K562 (cell line): ENCODE data around the gene B2M. TPM values are rescaled to one million over a fixed set of nuclear protein-coding genes. Genes with fewer than 3 reads are reported as not detected.
A peak's percentile ranks its signal among the peaks of the same experiment; 100 is the strongest.

ENCODE experiments used
- FUS ChIP-seq: fragments of 200-400 bp; formaldehyde crosslinking; optimal IDR thresholded peaks from 2 replicates; pipeline ENCODE3; 2017; ENCODE audit warnings: low read depth, low read length
- KAT7 ChIP-seq: sonication (generic); formaldehyde crosslinking; IDR thresholded peaks from 2 replicates; pipeline ENCODE4 v1.8.0; 2022; ENCODE audit warnings: missing genetic modification reagents, mild to moderate bottlenecking, borderline replicate concordance
- MXD1 ChIP-seq: fragments of 250-450 bp; sonication (Bioruptor Pico); IDR thresholded peaks from 2 replicates; pipeline ENCODE4 v1.8.0; 2021; ENCODE audit warnings: borderline replicate concordance, mild to moderate bottlenecking, moderate library complexity; ENCODE audit not compliant: poor library complexity, severe bottlenecking
- POLR2A ChIP-seq: fragments of 450-650 bp; conservative IDR thresholded peaks from 2 replicates; pipeline ENCODE4 v1.6.1; 2016
- PTBP1 ChIP-seq: fragments of 200-400 bp; formaldehyde crosslinking; IDR thresholded peaks from 2 replicates; pipeline ENCODE4 v1.6.1; 2017; ENCODE audit warnings: low read depth, low read length
- PTRF ChIP-seq: fragments of 450-650 bp; IDR thresholded peaks from 2 replicates; pipeline ENCODE4 v1.6.1; 2016; ENCODE audit warnings: mild to moderate bottlenecking, missing genetic modification characterization, missing compliant biosample characterization
- ZNF407 ChIP-seq: fragments of 450-650 bp; IDR thresholded peaks from 2 replicates; pipeline ENCODE4 v1.6.1; 2016; ENCODE audit warnings: low read depth
- polyA plus RNA-seq, 8 experiments: library from polyadenylated mRNA; depleted of rRNA in 4 of 8; stranded (reverse) in 5 of 8; unstranded in 3 of 8; fragments of >200 nt; fragmentation: Nextera tagmentation in 2 of 8; fragmentation: Illumina TruSeq in 1 of 8; extraction: Ambion mirVana in 2 of 8; extraction: Trizol in 1 of 8; gene quantifications; 2 replicates each; pipeline versions ENCODE4 v1.2.1 to v1.2.3, GENCODE V29; 2011 to 2014; ENCODE audit warnings: inconsistent platforms in 1 of 8, missing spikeins in 1 of 8
- total RNA-seq, 7 experiments: library from RNA; depleted of rRNA in 6 of 7; stranded (reverse); fragments of >200 nt in 6 of 7; fragmentation: Illumina TruSeq in 2 of 7; extraction: Trizol in 2 of 7; gene quantifications; 2 replicates each; pipeline versions ENCODE4 v1.2.1 to v1.2.3, GENCODE V29; 2011 to 2021; ENCODE audit warnings: low replicate concordance in 1 of 7

B2M gene
- total and polyA plus RNA-seq, 9 of the 15 experiments (the other 6 are each of a cell fraction or from before 2014, with no cell fraction given), result 460 to 3,138 (median 1,032) TPM

GRCh38 chr15:44712346-44713005 is 1.2 kb downstream of the B2M start (continued):
- TF ChIP-seq ZNF407 (no peak), FUS (no peak), PTRF (tag) (no peak), KAT7 (CRISPR knock-in tag) (no peak), POLR2A (peak; percentile 23; the same call in 1 of the 2 replicates), PTBP1 (no peak), MXD1 (peak; percentile 30)
